ENCODE measurements around the gene TXLNB.

TXLNB gene

GRCh38 chr6:139205843-139206242 lies 86.0 kb downstream of the TXLNB start:
- TF ChIP-seq CTCF (conservative IDR thresholded peaks at IDR 0.05; ENCODE audit: low read depth), result no peak
- POLR2A ChIA-PET (ENCODE audit: low non-redundant PET), result no interaction called here
- no peak for DNase-seq (ENCODE audit: low spot score)
- CTCF ChIA-PET, result interaction anchor here (0.7 kb wide), 2 partner anchors 11 to 47 kb away, joined by 3 read pairs; no protein-coding TSS in a partner anchor
- no peak overlapping the region for H3K27ac ChIP-seq

- ChIA-PET POLR2A (ENCODE audit: low non-redundant PET) (no interaction called here), CTCF (no interaction called here)
- no peak for TF ChIP-seq CTCF (conservative IDR thresholded peaks at IDR 0.05; ENCODE audit: low read depth)
- no peak overlapping the region for H3K27ac ChIP-seq
- DNase-seq (ENCODE audit: low spot score), result no peak
Measured at GRCh38 chr6:139204978-139205377, 86.8 kb downstream of the TXLNB start.

- no peak overlapping the region for H3K27ac ChIP-seq
- DNase-seq (ENCODE audit: low spot score), result no peak
- ChIA-PET POLR2A (ENCODE audit: low non-redundant PET) (no interaction called here), CTCF (no interaction called here)
- TF ChIP-seq CTCF (conservative IDR thresholded peaks at IDR 0.05; ENCODE audit: low read depth), result no peak
Measured at GRCh38 chr6:139201378-139201777, 90.4 kb downstream of the TXLNB start.

GRCh38 chr6:139198529-139199288 lies 93.1 kb downstream of the TXLNB start:
- ChIA-PET POLR2A (ENCODE audit: low non-redundant PET) (no interaction called here), CTCF (no interaction called here)
- no peak overlapping the region for H3K27ac ChIP-seq
- no peak for DNase-seq (ENCODE audit: low spot score)
- no peak for TF ChIP-seq CTCF (conservative IDR thresholded peaks at IDR 0.05; ENCODE audit: low read depth)

- CTCF ChIA-PET, result no interaction called here
- POLR2A ChIA-PET (ENCODE audit: low non-redundant PET), result no interaction called here
- DNase-seq (ENCODE audit: low spot score), result peak; percentile 27
- TF ChIP-seq CTCF (conservative IDR thresholded peaks at IDR 0.05; ENCODE audit: low read depth), result no peak
- no peak overlapping the region for H3K27ac ChIP-seq
Measured at GRCh38 chr6:139194740-139195139, 97.1 kb downstream of the TXLNB start.

Data from RWPE1 (cell line).